H9 (cell line): Measurements from ENCODE around the gene TRAPPC2L. TPM values are rescaled to one million over a fixed set of nuclear protein-coding genes. Genes with fewer than 3 reads are reported as not detected.

ENCODE experiments used
- DNase-seq: peaks from one replicate; pipeline ENCODE4 v3.0.0-alpha.2; 2017
- H2AFZ ChIP-seq: one replicate; pipeline ENCODE4 v1.6.1; 2013; ENCODE audit warnings: mild to moderate bottlenecking, low read length, control low read depth, moderate library complexity
- H2AK5ac ChIP-seq: 2 replicates; pipeline ENCODE4 v1.6.1; 2013; ENCODE audit warnings: low read length, control low read depth, mixed read lengths; ENCODE audit not compliant: insufficient read length
- H2BK120ac ChIP-seq: one replicate; pipeline ENCODE4 v1.6.1; 2013; ENCODE audit warnings: low read depth, mild to moderate bottlenecking, low read length, control low read depth, inconsistent platforms; ENCODE audit not compliant: poor library complexity, severe bottlenecking
- H2BK12ac ChIP-seq: 2 replicates; pipeline ENCODE4 v1.6.1; 2013; ENCODE audit warnings: low read length, control low read depth, mixed read lengths, low read depth; ENCODE audit not compliant: insufficient read length
- H2BK15ac ChIP-seq: 2 replicates; pipeline ENCODE4 v1.6.1; 2013; ENCODE audit warnings: low read depth, low read length, control low read depth
- H2BK20ac ChIP-seq: one replicate; pipeline ENCODE4 v1.6.1; 2013; ENCODE audit warnings: low read depth, mild to moderate bottlenecking, low read length, control low read depth, inconsistent platforms; ENCODE audit not compliant: poor library complexity, severe bottlenecking
- H2BK5ac ChIP-seq: 2 replicates; pipeline ENCODE4 v1.6.1; 2013; ENCODE audit warnings: low read length, control low read depth, mixed read lengths; ENCODE audit not compliant: insufficient read length
- H3K14ac ChIP-seq: 2 replicates; pipeline ENCODE4 v1.6.1; 2013; ENCODE audit warnings: low read length, control low read depth; ENCODE audit not compliant: insufficient read depth
- H3K18ac ChIP-seq: 2 replicates; pipeline ENCODE4 v1.6.1; 2013; ENCODE audit warnings: low read depth, mild to moderate bottlenecking, mixed read lengths, low read length, control low read depth; ENCODE audit not compliant: insufficient read length
- H3K23ac ChIP-seq: 2 replicates; pipeline ENCODE4 v1.6.1; 2013; ENCODE audit warnings: low read length, control low read depth, mixed read lengths, low read depth; ENCODE audit not compliant: insufficient read length
- H3K23me2 ChIP-seq: 2 replicates; pipeline ENCODE4 v1.6.1; 2013; ENCODE audit warnings: low read depth, mild to moderate bottlenecking, mixed read lengths, low read length, control low read depth; ENCODE audit not compliant: insufficient read length, poor library complexity, severe bottlenecking
- H3K27ac ChIP-seq: 2 replicates; pipeline ENCODE4 v1.5.1; 2013; ENCODE audit warnings: low read length, control low read depth, mixed read lengths, low read depth; ENCODE audit not compliant: insufficient read length
- H3K27me3 ChIP-seq: 2 replicates; pipeline ENCODE4 v1.6.1; 2013; ENCODE audit warnings: low read length, control low read depth, inconsistent platforms; ENCODE audit not compliant: insufficient read depth
- H3K4ac ChIP-seq: 2 replicates; pipeline ENCODE4 v1.6.1; 2013; ENCODE audit warnings: low read depth, mild to moderate bottlenecking, control low read depth, inconsistent platforms, low read length, moderate library complexity
- H3K4me1 ChIP-seq: 2 replicates; pipeline ENCODE4 v1.6.1; 2013; ENCODE audit warnings: low read length, control low read depth, inconsistent platforms; ENCODE audit not compliant: insufficient read depth
- H3K4me2 ChIP-seq: 2 replicates; pipeline ENCODE4 v1.6.1; 2013; ENCODE audit warnings: low read length, control low read depth, mixed read lengths; ENCODE audit not compliant: insufficient read length, insufficient read depth
- H3K56ac ChIP-seq: 2 replicates; pipeline ENCODE4 v1.6.1; 2013; ENCODE audit warnings: low read depth, mild to moderate bottlenecking, mixed read lengths, low read length, control low read depth; ENCODE audit not compliant: insufficient read length
- H3K79me1 ChIP-seq: 2 replicates; pipeline ENCODE4 v1.6.1; 2013; ENCODE audit warnings: low read depth, mild to moderate bottlenecking, moderate library complexity, low read length, control low read depth, inconsistent platforms; ENCODE audit not compliant: insufficient read depth, poor library complexity, severe bottlenecking
- H3K79me2 ChIP-seq: 2 replicates; pipeline ENCODE4 v1.6.1; 2013; ENCODE audit warnings: low read length, control low read depth, inconsistent platforms; ENCODE audit not compliant: insufficient read depth
- H3K9ac ChIP-seq: 2 replicates; pipeline ENCODE4 v1.6.1; 2013; ENCODE audit warnings: low read length, control low read depth, mixed read lengths; ENCODE audit not compliant: insufficient read length; ENCODE audit errors: extremely low read depth
- H3K9me3 ChIP-seq: one replicate; pipeline ENCODE4 v1.6.1; 2013; ENCODE audit warnings: low read depth, low read length, inconsistent platforms; ENCODE audit not compliant: control insufficient read depth
- H3T11ph ChIP-seq: one replicate; pipeline ENCODE4 v1.6.1; 2013; ENCODE audit warnings: mild to moderate bottlenecking, low read length, control low read depth, inconsistent platforms
- H4K20me1 ChIP-seq: one replicate; pipeline ENCODE4 v1.6.1; 2013; ENCODE audit not compliant: control insufficient read depth, insufficient read length, insufficient read depth
- H4K5ac ChIP-seq: 2 replicates; pipeline ENCODE4 v1.6.1; 2013; ENCODE audit warnings: low read depth, mild to moderate bottlenecking, mixed read lengths, low read length, control low read depth; ENCODE audit not compliant: insufficient read length
- H4K8ac ChIP-seq: replicated peaks from 2 replicates; pipeline ENCODE4 v1.6.1; 2013; ENCODE audit warnings: low read length, control low read depth, mixed read lengths, low read depth; ENCODE audit not compliant: insufficient read length
- H4K91ac ChIP-seq: 2 replicates; pipeline ENCODE4 v1.6.1; 2013; ENCODE audit warnings: low read depth, mild to moderate bottlenecking, moderate library complexity, mixed read lengths, low read length, control low read depth; ENCODE audit not compliant: insufficient read length
- H3K27ac Mint-ChIP-seq, 3 experiments: 2 replicates in 2 of 3; 3 replicates in 1 of 3; pipeline ENCODE4 v1.8.0; 2020 to 2021; ENCODE audit warnings: mixed read lengths in 3 of 3, mild to moderate bottlenecking in 1 of 3, moderate library complexity in 1 of 3
- H3K27me3 Mint-ChIP-seq: 2 replicates; pipeline ENCODE4 v1.8.0; 2021; ENCODE audit warnings: low read depth, mild to moderate bottlenecking, moderate library complexity, mixed read lengths
- H3K36me3 Mint-ChIP-seq, 3 experiments: 2 replicates in 2 of 3; 3 replicates in 1 of 3; pipeline ENCODE4 v1.8.0; 2020 to 2021; ENCODE audit warnings: low read depth in 3 of 3, mixed read lengths in 3 of 3; ENCODE audit not compliant: insufficient read depth in 1 of 3
- H3K4me1 Mint-ChIP-seq, 2 experiments: 2 replicates each; pipeline ENCODE4 v1.8.0; 2020; ENCODE audit warnings: mixed read lengths in 2 of 2
- H3K4me3 Mint-ChIP-seq, 2 experiments: 2 replicates in 1 of 2; 3 replicates in 1 of 2; pipeline ENCODE4 v1.8.0; 2020 to 2021; ENCODE audit warnings: mild to moderate bottlenecking in 2 of 2, mixed read lengths in 2 of 2, moderate library complexity in 1 of 2
- H3K9me3 Mint-ChIP-seq, 2 experiments: 2 replicates in 1 of 2; 3 replicates in 1 of 2; pipeline ENCODE4 v1.8.0; 2020; ENCODE audit warnings: mild to moderate bottlenecking in 2 of 2, mixed read lengths in 2 of 2, moderate library complexity in 1 of 2
- WGBS: extraction: QIAGEN DNeasy Blood & Tissue Kit; methylation state at CpG from one replicate; pipeline ENCODE4 v1.1.7; 2013; ENCODE audit warnings: missing lambda C conversion rate, low lambda C conversion rate, mixed read lengths; ENCODE audit not compliant: insufficient read length; ENCODE audit errors: extremely low coverage; 5-methylcytosine and 5-hydroxymethylcytosine counted together
- total RNA-seq: library from RNA; stranded (reverse); gene quantifications from 2 replicates; pipeline ENCODE4 v1.2.1, GENCODE V29; 2021
- TF ChIP-seq, protein P1 (sequence below): fragments of 200-600 bp; sonication (generic); conservative IDR thresholded peaks from 3 replicates; pipeline ENCODE4 v1.8.0; 2021; ENCODE audit warnings: antibody characterized with exemption, mild to moderate bottlenecking

Gene TRAPPC2L
- total RNA-seq, 1 experiment from 2014 or later, result 90.3 TPM

DNA sequence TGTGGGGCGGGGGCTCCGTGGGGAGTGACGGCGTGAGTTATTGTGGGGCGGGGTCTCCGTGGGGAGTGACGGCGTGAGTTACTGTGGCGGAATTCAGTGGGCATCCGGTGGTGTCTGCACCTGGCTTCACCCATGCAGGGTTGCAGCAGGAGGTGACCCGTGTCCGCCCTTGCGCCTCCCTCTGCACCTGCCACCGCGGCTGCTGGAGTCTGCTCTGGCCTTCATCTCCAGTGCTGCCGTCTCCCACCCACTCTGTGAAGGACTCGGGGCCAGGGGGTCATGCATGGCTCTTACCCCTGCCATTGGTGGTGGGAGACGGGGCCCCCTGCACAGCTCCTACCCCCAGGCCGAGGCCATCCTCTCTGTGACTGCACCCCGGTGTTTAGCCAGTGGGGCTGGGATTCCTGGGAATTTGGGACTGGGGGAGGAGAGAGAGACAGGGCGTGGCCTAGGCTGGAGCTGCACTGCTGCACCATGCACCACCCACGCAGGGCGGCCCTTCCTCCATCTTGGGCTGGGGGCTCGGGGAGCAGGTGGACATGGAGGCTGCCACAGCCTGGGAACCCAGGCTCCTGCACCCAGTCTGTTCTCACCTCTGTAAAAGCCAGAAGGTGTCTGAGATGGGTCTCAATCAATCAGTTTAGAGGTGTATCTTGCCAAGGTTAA is 10.8 kb downstream of the TRAPPC2L start:
- H2BK5ac ChIP-seq, result no peak overlapping the region
- no peaks in the 10 kb centered on the region for H3K23me2 ChIP-seq
- H4K5ac ChIP-seq, result no peak overlapping the region
- H3K79me2 ChIP-seq, result no peaks in the 10 kb centered on the region
- no peak overlapping the region for H2AK5ac ChIP-seq
- TF ChIP-seq, protein P1, sequence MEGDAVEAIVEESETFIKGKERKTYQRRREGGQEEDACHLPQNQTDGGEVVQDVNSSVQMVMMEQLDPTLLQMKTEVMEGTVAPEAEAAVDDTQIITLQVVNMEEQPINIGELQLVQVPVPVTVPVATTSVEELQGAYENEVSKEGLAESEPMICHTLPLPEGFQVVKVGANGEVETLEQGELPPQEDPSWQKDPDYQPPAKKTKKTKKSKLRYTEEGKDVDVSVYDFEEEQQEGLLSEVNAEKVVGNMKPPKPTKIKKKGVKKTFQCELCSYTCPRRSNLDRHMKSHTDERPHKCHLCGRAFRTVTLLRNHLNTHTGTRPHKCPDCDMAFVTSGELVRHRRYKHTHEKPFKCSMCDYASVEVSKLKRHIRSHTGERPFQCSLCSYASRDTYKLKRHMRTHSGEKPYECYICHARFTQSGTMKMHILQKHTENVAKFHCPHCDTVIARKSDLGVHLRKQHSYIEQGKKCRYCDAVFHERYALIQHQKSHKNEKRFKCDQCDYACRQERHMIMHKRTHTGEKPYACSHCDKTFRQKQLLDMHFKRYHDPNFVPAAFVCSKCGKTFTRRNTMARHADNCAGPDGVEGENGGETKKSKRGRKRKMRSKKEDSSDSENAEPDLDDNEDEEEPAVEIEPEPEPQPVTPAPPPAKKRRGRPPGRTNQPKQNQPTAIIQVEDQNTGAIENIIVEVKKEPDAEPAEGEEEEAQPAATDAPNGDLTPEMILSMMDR, result no peak
- no peak overlapping the region for H3K56ac ChIP-seq
- no peak overlapping the region for H3K14ac ChIP-seq
- no peaks in the 10 kb centered on the region for H3K79me1 ChIP-seq
- no peak overlapping the region for H2BK120ac ChIP-seq
- H3K4ac ChIP-seq, result no peak overlapping the region
- DNase-seq, result no peak
- no peak overlapping the region for H3K4me3 Mint-ChIP-seq
- H3K18ac ChIP-seq, result no peak overlapping the region
- no peaks in the 10 kb centered on the region for H3K9me3 ChIP-seq
- no peaks in the 10 kb centered on the region for H3K4me1 ChIP-seq
- no peaks in the 10 kb centered on the region for H3K27me3 ChIP-seq
- no peak overlapping the region for H3K9ac ChIP-seq
- H4K20me1 ChIP-seq, result no peaks in the 10 kb centered on the region
- no peak overlapping the region for H2BK15ac ChIP-seq
- no peak overlapping the region for H3T11ph ChIP-seq
- peaks cover 5% of the 10 kb centered on the region for H3K27me3 Mint-ChIP-seq
- no peak overlapping the region for H3K27ac ChIP-seq
- no peaks in the 10 kb centered on the region; a peak in 1 of 5 replicates for H3K9me3 Mint-ChIP-seq
- WGBS, result no CpG with 5 or more reads among the region's 24 CpGs
- no peak overlapping the region for H4K8ac ChIP-seq
- H3K23ac ChIP-seq, result no peak overlapping the region
- no peak overlapping the region for H4K91ac ChIP-seq
- H2BK12ac ChIP-seq, result no peak overlapping the region
- H3K4me2 ChIP-seq, result no peak overlapping the region
- no peak overlapping the region for H2AFZ ChIP-seq
- H3K4me1 Mint-ChIP-seq, result no peaks in the 10 kb centered on the region
- no peak overlapping the region for H2BK20ac ChIP-seq
- no peaks in the 10 kb centered on the region for H3K36me3 Mint-ChIP-seq
- no peak overlapping the region for H3K27ac Mint-ChIP-seq
